Uterus (tissue), 2 donors: ENCODE results near the gene CNNM3.

Experiments
- CTCF ChIP-seq, 4 experiments: fragments of 200-600 bp in 2 of 4; fragments of 450-650 bp in 2 of 4; sonication (generic) in 2 of 4; IDR thresholded peaks; one replicate each; pipeline ENCODE4 v1.5.1; 2016 to 2019; ENCODE audit warnings: antibody characterized with exemption in 4 of 4, mild to moderate bottlenecking in 2 of 4, moderate library complexity in 1 of 4
- POLR2A ChIP-seq, 2 donors: fragments of 450-650 bp; IDR thresholded peaks; one replicate each; pipeline ENCODE4 v1.6.1; 2016; ENCODE audit warnings: antibody characterized with exemption in 2 of 2, mild to moderate bottlenecking in 1 of 2, moderate library complexity in 1 of 2

- TF ChIP-seq CTCF (IDR thresholded peaks at IDR 0.05) (no peak), POLR2A (IDR thresholded peaks at IDR 0.05) (no peak)
Measured at GRCh38 chr2:96800061-96801004, 15.7 kb upstream of the CNNM3 start.
